Osteoblast (primary cell): ENCODE measurements around the gene ZNHIT6. TPM values are rescaled to one million over a fixed set of nuclear protein-coding genes. Genes with fewer than 3 reads are reported as not detected.

Experiments used
- DNase-seq: peaks from one replicate; pipeline ENCODE4 v3.0.0; 2011; ENCODE audit warnings: low spot score, mixed read lengths; ENCODE audit not compliant: insufficient read length; ENCODE audit errors: missing footprints
- H2AFZ ChIP-seq: 2 replicates; pipeline ENCODE4 v1.6.0; 2011; ENCODE audit warnings: mild to moderate bottlenecking, low read length
- H3K27ac ChIP-seq: 2 replicates; pipeline ENCODE4 v1.5.1; 2011; ENCODE audit warnings: mild to moderate bottlenecking, low read depth, low read length, moderate library complexity
- H3K27me3 ChIP-seq: 2 replicates; pipeline ENCODE4 v1.6.0; 2012; ENCODE audit warnings: mild to moderate bottlenecking, control low read depth, inconsistent platforms, low read length, moderate library complexity; ENCODE audit not compliant: insufficient read depth
- H3K36me3 ChIP-seq: 2 replicates; pipeline ENCODE4 v1.5.1; 2011; ENCODE audit warnings: mild to moderate bottlenecking, low read length, control low read depth, moderate library complexity; ENCODE audit not compliant: insufficient read depth
- H3K4me1 ChIP-seq: 2 replicates; pipeline ENCODE4 v1.5.1; 2011; ENCODE audit warnings: mild to moderate bottlenecking, low read length, control low read depth, moderate library complexity; ENCODE audit not compliant: insufficient read depth
- H3K4me2 ChIP-seq: 2 replicates; pipeline ENCODE4 v1.6.0; 2011; ENCODE audit warnings: mild to moderate bottlenecking, low read length; ENCODE audit not compliant: insufficient read depth
- H3K4me3 ChIP-seq: fragments of 200-600 bp; sonication (generic); 3 replicates; pipeline ENCODE4 v1.5.1; 2012; ENCODE audit warnings: mild to moderate bottlenecking, low read length, inconsistent platforms; ENCODE audit not compliant: insufficient read depth
- H3K79me2 ChIP-seq: 2 replicates; pipeline ENCODE4 v1.6.0; 2012; ENCODE audit warnings: mild to moderate bottlenecking, low read length, control low read depth, inconsistent platforms; ENCODE audit not compliant: insufficient read depth
- H3K9me3 ChIP-seq: 2 replicates; pipeline ENCODE4 v1.5.1; 2011; ENCODE audit warnings: low read depth, low read length, control low read depth
- H4K20me1 ChIP-seq: 2 replicates; pipeline ENCODE4 v1.6.0; 2012; ENCODE audit warnings: mild to moderate bottlenecking, low read length, control low read depth; ENCODE audit not compliant: insufficient read depth
- CTCF ChIP-seq: IDR thresholded peaks from 2 replicates; pipeline ENCODE4 v1.5.1; 2011; ENCODE audit warnings: mild to moderate bottlenecking, low read depth, low read length, moderate library complexity; ENCODE audit errors: extremely low read depth
- total RNA-seq: library from RNA; depleted of rRNA; stranded (reverse); fragments of >200 nt; gene quantifications from 2 replicates; pipeline ENCODE4 v1.2.3, GENCODE V29; 2012

Gene ZNHIT6
- total RNA-seq, 1 donor, result 13.4 TPM

GRCh38 chr1:85603086-85603880 is 105.0 kb downstream of the ZNHIT6 start:
- no peak overlapping the region for H3K27ac ChIP-seq
- no peaks in the 10 kb centered on the region for H3K27me3 ChIP-seq
- H3K4me1 ChIP-seq, result peaks cover 21% of the 10 kb centered on the region
- no peaks in the 10 kb centered on the region for H4K20me1 ChIP-seq
- H3K79me2 ChIP-seq, result no peaks in the 10 kb centered on the region
- no peak overlapping the region for H3K4me3 ChIP-seq
- TF ChIP-seq CTCF, result no peak
- no peaks in the 10 kb centered on the region for H3K9me3 ChIP-seq
- no peak overlapping the region for H2AFZ ChIP-seq
- H3K4me2 ChIP-seq, result no peak overlapping the region
- H3K36me3 ChIP-seq, result no peaks in the 10 kb centered on the region
- DNase-seq, result no peak

- Histone ChIP-seq H3K79me2 (no peaks in the 10 kb centered on the region), H3K36me3 (no peaks in the 10 kb centered on the region), H3K4me3 (no peak overlapping the region), H3K27ac (no peak overlapping the region), H2AFZ (no peak overlapping the region), H4K20me1 (no peaks in the 10 kb centered on the region), H3K9me3 (no peaks in the 10 kb centered on the region), H3K4me1 (peaks cover 14% of the 10 kb centered on the region), H3K27me3 (no peaks in the 10 kb centered on the region), H3K4me2 (no peak overlapping the region)
- no peak for DNase-seq
- no peak for TF ChIP-seq CTCF
These were observed 105.7 kb downstream of the ZNHIT6 start for GRCh38 chr1:85602571-85602970.

GRCh38 chr1:85601901-85602300 is 106.3 kb downstream of the ZNHIT6 start:
- Histone ChIP-seq H3K27ac (no peak overlapping the region), H3K4me3 (no peak overlapping the region), H2AFZ (no peak overlapping the region), H4K20me1 (no peaks in the 10 kb centered on the region), H3K27me3 (no peaks in the 10 kb centered on the region), H3K4me2 (no peak overlapping the region), H3K4me1 (peaks cover 9% of the 10 kb centered on the region), H3K9me3 (no peaks in the 10 kb centered on the region), H3K36me3 (no peaks in the 10 kb centered on the region), H3K79me2 (no peaks in the 10 kb centered on the region)
- TF ChIP-seq CTCF, result no peak
- no peak for DNase-seq

- Histone ChIP-seq H3K27me3 (no peaks in the 10 kb centered on the region), H3K4me2 (no peak overlapping the region), H3K79me2 (no peaks in the 10 kb centered on the region), H3K9me3 (no peaks in the 10 kb centered on the region), H3K36me3 (no peaks in the 10 kb centered on the region), H2AFZ (no peak overlapping the region), H3K4me3 (no peak overlapping the region), H3K27ac (no peak overlapping the region), H3K4me1 (no peaks in the 10 kb centered on the region), H4K20me1 (no peaks in the 10 kb centered on the region)
- no peak for TF ChIP-seq CTCF
- DNase-seq, result no peak
These were observed 108.6 kb downstream of the ZNHIT6 start for GRCh38 chr1:85599681-85600080.

Other genes starting within 250 kb of the ZNHIT6 start
- gene DDAH1, start 243.3 kb downstream of the ZNHIT6 start, total RNA-seq, result 89.0 and 89.6 TPM in 2 replicates
- 58.9 and 81.8 TPM in 2 replicates for gene CCN1, start 127.7 kb downstream of the ZNHIT6 start, total RNA-seq